Skeletal muscle cell (primary cell): ENCODE measurements around the gene DSE.

Experiments used
- DNase-seq: peaks from one replicate; pipeline ENCODE4 v3.0.0-alpha.2; 2010; ENCODE audit warnings: low read depth
- H3K4me3 ChIP-seq: 2 replicates; pipeline ENCODE4 v1.5.1; 2011; ENCODE audit warnings: low read depth, mild to moderate bottlenecking, control low read depth, low read length, moderate library complexity

Gene DSE

GRCh38 chr6:116461331-116461931, 90.7 kb downstream of the DSE start, which contains the start of gene CALHM6:
Gene CALHM6 (plus strand): TSS chr6:116461375. CDS start chr6:116461930, 555 bp downstream.
- no peak for DNase-seq
- H3K4me3 ChIP-seq = peak within 1 kb of the TSS; percentile 42

- H3K4me3 ChIP-seq = peak overlapping the region; percentile 42
- peak; percentile 15 for DNase-seq
These were observed 91.5 kb downstream of the DSE start for GRCh38 chr6:116461932-116462885.

GRCh38 chr6:116463301-116463700, 92.6 kb downstream of the DSE start:
- no peak overlapping the region for H3K4me3 ChIP-seq
- DNase-seq = no peak

- no peak overlapping the region for H3K4me3 ChIP-seq
- DNase-seq = no peak
These were observed 94.5 kb downstream of the DSE start for GRCh38 chr6:116465246-116465645.

GRCh38 chr6:116467096-116467495, 96.3 kb downstream of the DSE start:
- no peak overlapping the region for H3K4me3 ChIP-seq
- DNase-seq = no peak

GRCh38 chr6:116467514-116467913, 96.8 kb downstream of the DSE start:
- no peak for DNase-seq
- no peak overlapping the region for H3K4me3 ChIP-seq

- DNase-seq = no peak
- no peak overlapping the region for H3K4me3 ChIP-seq
These were observed 97.5 kb downstream of the DSE start for GRCh38 chr6:116468293-116468692.

- H3K4me3 ChIP-seq = no peak overlapping the region
- no peak for DNase-seq
These were observed 100.8 kb downstream of the DSE start for GRCh38 chr6:116471531-116471930.

- no peak for DNase-seq
- H3K4me3 ChIP-seq = no peak overlapping the region
These were observed 102.0 kb downstream of the DSE start for GRCh38 chr6:116472706-116473105.

GRCh38 chr6:116475141-116475540, 104.4 kb downstream of the DSE start:
- no peak overlapping the region for H3K4me3 ChIP-seq
- no peak for DNase-seq

- no peak for DNase-seq
- no peak overlapping the region for H3K4me3 ChIP-seq
These were observed 105.4 kb downstream of the DSE start for GRCh38 chr6:116476002-116476678.

GRCh38 chr6:116482780-116483179, 112.0 kb downstream of the DSE start:
- no peak overlapping the region for H3K4me3 ChIP-seq
- DNase-seq = no peak

GRCh38 chr6:116483616-116484015, 112.9 kb downstream of the DSE start:
- H3K4me3 ChIP-seq = no peak overlapping the region
- DNase-seq = no peak

GRCh38 chr6:116485559-116486184, 114.9 kb downstream of the DSE start:
- DNase-seq = no peak
- H3K4me3 ChIP-seq = no peak overlapping the region

GRCh38 chr6:116491610-116492330, 121.0 kb downstream of the DSE start:
- no peak for DNase-seq
- H3K4me3 ChIP-seq = no peak overlapping the region

GRCh38 chr6:116492331-116493067, 121.8 kb downstream of the DSE start:
- H3K4me3 ChIP-seq = no peak overlapping the region
- no peak for DNase-seq
